ENCODE results near the gene HIVEP1. TPM values are rescaled to one million over a fixed set of nuclear protein-coding genes. Genes with fewer than 3 reads are reported as not detected.

The HIVEP1 gene
- total RNA-seq, 1 experiment from 2014 or later: 24.3 TPM

GRCh38 chr6:11978169-11978987 lies 33.7 kb upstream of the HIVEP1 start:
- POLR2A ChIA-PET: no interaction called here
- TF ChIP-seq IRF2 (CRISPR knock-in tag; IDR thresholded peaks at IDR 0.05; ENCODE audit: borderline replicate concordance, low read depth) (no peak), ZBTB43 (CRISPR knock-in tag; IDR thresholded peaks at IDR 0.05) (no peak), FOXP4 (CRISPR knock-in tag; IDR thresholded peaks at IDR 0.05) (no peak)

GRCh38 chr6:11979866-11980265 lies 32.2 kb upstream of the HIVEP1 start:
- POLR2A ChIA-PET: no interaction called here
- Mint-ChIP-seq H3K36me3 (no peaks in the 10 kb centered on the region), H3K9me3 (no peaks in the 10 kb centered on the region), H3K4me3 (no peak overlapping the region), H3K27ac (no peak overlapping the region), H3K27me3 (ENCODE audit: low read depth) (no peaks in the 10 kb centered on the region), H3K4me1 (peaks cover 5% of the 10 kb centered on the region)
- no peak for TF ChIP-seq ZNF121 (CRISPR knock-in tag; IDR thresholded peaks at IDR 0.05)
- TF ChIP-seq ZNF512 (CRISPR knock-in tag; IDR thresholded peaks at IDR 0.05; ENCODE audit: borderline replicate concordance): no peak
- no peak for TF ChIP-seq FOXJ3 (CRISPR knock-in tag; IDR thresholded peaks at IDR 0.05; ENCODE audit: borderline replicate concordance)
- TF ChIP-seq PRRX2 (CRISPR knock-in tag; IDR thresholded peaks at IDR 0.05): no peak
- TF ChIP-seq GTF2I (CRISPR knock-in tag; conservative IDR thresholded peaks at IDR 0.05): no peak
- ATAC-seq (no peak), DNase-seq (ENCODE audit: low spot score) (no peak)
- CTCF ChIA-PET: interaction anchor here (0.5 kb wide), 1 partner anchor 389 kb away, joined by 3 read pairs; no protein-coding TSS in a partner anchor

More at GRCh38 chr6:11978169-11978987, 33.7 kb upstream of the HIVEP1 start:
- Mint-ChIP-seq H3K36me3 (no peaks in the 10 kb centered on the region), H3K4me1 (peaks cover 12% of the 10 kb centered on the region), H3K4me3 (no peak overlapping the region), H3K27me3 (ENCODE audit: low read depth) (no peaks in the 10 kb centered on the region), H3K9me3 (no peaks in the 10 kb centered on the region), H3K27ac (no peak overlapping the region)
- no peak for ATAC-seq
- CTCF ChIA-PET: no interaction called here
- no peak for DNase-seq (ENCODE audit: low spot score)

GRCh38 chr6:11983306-11983705 lies 28.8 kb upstream of the HIVEP1 start:
- no peaks in the 10 kb centered on the region for H3K27me3 Mint-ChIP-seq (ENCODE audit: low read depth)
- ATAC-seq (no peak), DNase-seq (ENCODE audit: low spot score) (no peak)
- peaks cover 6% of the 10 kb centered on the region for H3K4me1 Mint-ChIP-seq
- no peaks in the 10 kb centered on the region for H3K9me3 Mint-ChIP-seq
- H3K36me3 Mint-ChIP-seq: no peaks in the 10 kb centered on the region
- no peak overlapping the region for H3K4me3 Mint-ChIP-seq
- ChIA-PET CTCF (no interaction called here), POLR2A (no interaction called here)
- no peak overlapping the region for H3K27ac Mint-ChIP-seq
- no peak for TF ChIP-seq IRF2 (CRISPR knock-in tag; IDR thresholded peaks at IDR 0.05; ENCODE audit: borderline replicate concordance, low read depth)
- no peak for TF ChIP-seq SP1 (CRISPR knock-in tag; conservative IDR thresholded peaks at IDR 0.05)
- no peak for TF ChIP-seq FOXP4 (CRISPR knock-in tag; IDR thresholded peaks at IDR 0.05)
- no peak for TF ChIP-seq CREB1 (CRISPR knock-in tag; IDR thresholded peaks at IDR 0.05)
- no peak for TF ChIP-seq ZNF671 (CRISPR knock-in tag; IDR thresholded peaks at IDR 0.05)
- TF ChIP-seq ZNF263 (CRISPR knock-in tag; IDR thresholded peaks at IDR 0.05; ENCODE audit: low read depth): no peak
- no peak for TF ChIP-seq USF2 (CRISPR knock-in tag; IDR thresholded peaks at IDR 0.05)
- TF ChIP-seq ZSCAN18 (CRISPR knock-in tag; IDR thresholded peaks at IDR 0.05): no peak
- TF ChIP-seq ETV6 (CRISPR knock-in tag; IDR thresholded peaks at IDR 0.05): no peak
- no peak for TF ChIP-seq ZNF512 (CRISPR knock-in tag; IDR thresholded peaks at IDR 0.05; ENCODE audit: borderline replicate concordance)
- TF ChIP-seq ZNF396 (CRISPR knock-in tag; IDR thresholded peaks at IDR 0.05; ENCODE audit: borderline replicate concordance): no peak
- no peak for TF ChIP-seq TP53 (CRISPR knock-in tag; IDR thresholded peaks at IDR 0.05)
- no peak for TF ChIP-seq CTCF (IDR thresholded peaks at IDR 0.05)

Measured in WTC11 (cell line).